CD14-positive monocyte (primary cell): ENCODE measurements around the gene ATF4. TPM values are rescaled to one million over a fixed set of nuclear protein-coding genes. Genes with fewer than 3 reads are reported as not detected.

ENCODE experiments used
- DNase-seq, 3 donors: peaks; one replicate each; pipeline ENCODE4 v3.0.0-alpha.2; 2011 to 2022
- H2AFZ ChIP-seq: 2 replicates; pipeline ENCODE4 v1.6.0; 2012; ENCODE audit warnings: mild to moderate bottlenecking, low read depth, low read length, inconsistent platforms; ENCODE audit not compliant: insufficient read depth, poor library complexity, severe bottlenecking
- H3K27ac ChIP-seq, 2 donors: 1 replicate in 1 of 2; 2 replicates in 1 of 2; pipeline ENCODE4 v1.5.1; 2012 to 2013; ENCODE audit warnings: low read length in 2 of 2, control low read depth in 1 of 2, inconsistent platforms in 1 of 2, low read depth in 1 of 2, mild to moderate bottlenecking in 1 of 2
- H3K27me3 ChIP-seq, 2 donors: one replicate each; pipeline versions ENCODE4 v1.6.0 to v1.6.1; 2011 to 2013; ENCODE audit warnings: low read length in 2 of 2; ENCODE audit not compliant: control insufficient read depth in 2 of 2, insufficient read depth in 2 of 2
- H3K36me3 ChIP-seq, 2 donors: replicated peaks in 1 of 2; 1 replicate in 1 of 2; 2 replicates in 1 of 2; pipeline versions ENCODE4 v1.5.1 to v1.6.1; 2012 to 2013; ENCODE audit warnings: low read length in 2 of 2, control low read depth in 1 of 2, inconsistent platforms in 1 of 2, mild to moderate bottlenecking in 1 of 2; ENCODE audit not compliant: insufficient read depth in 2 of 2, control insufficient read depth in 1 of 2
- H3K4me1 ChIP-seq, 2 donors: 1 replicate in 1 of 2; 2 replicates in 1 of 2; pipeline versions ENCODE4 v1.5.1 to v1.6.1; 2012 to 2013; ENCODE audit warnings: low read length in 2 of 2, control low read depth in 1 of 2, inconsistent platforms in 1 of 2, mild to moderate bottlenecking in 1 of 2, moderate library complexity in 1 of 2; ENCODE audit not compliant: insufficient read depth in 2 of 2, control insufficient read depth in 1 of 2
- H3K4me2 ChIP-seq: replicated peaks from 2 replicates; pipeline ENCODE3; 2012; ENCODE audit warnings: low read length, moderate library complexity, mild to moderate bottlenecking; ENCODE audit not compliant: poor library complexity, severe bottlenecking; ENCODE audit errors: extremely low read depth
- H3K4me3 ChIP-seq, 3 experiments: fragments of 200-600 bp in 1 of 3; sonication (generic) in 1 of 3; replicated peaks in 1 of 3; 1 replicate in 2 of 3; 2 replicates in 1 of 3; pipeline ENCODE4 v1.5.1; 2011 to 2013; ENCODE audit warnings: low read length in 3 of 3, mild to moderate bottlenecking in 3 of 3, control low read depth in 2 of 3, low read depth in 2 of 3, inconsistent platforms in 1 of 3, moderate library complexity in 1 of 3
- H3K79me2 ChIP-seq: 2 replicates; pipeline ENCODE4 v1.6.0; 2012; ENCODE audit warnings: mild to moderate bottlenecking, control low read depth, inconsistent platforms, low read length, moderate library complexity; ENCODE audit not compliant: insufficient read depth
- H3K9ac ChIP-seq: 2 replicates; pipeline ENCODE4 v1.6.0; 2017; ENCODE audit warnings: low read length, mild to moderate bottlenecking; ENCODE audit not compliant: insufficient read depth, poor library complexity, severe bottlenecking
- H3K9me3 ChIP-seq, 2 donors: replicated peaks in 1 of 2; 1 replicate in 1 of 2; 2 replicates in 1 of 2; pipeline versions ENCODE4 v1.5.1 to v1.6.1; 2012 to 2013; ENCODE audit warnings: low read length in 2 of 2, control low read depth in 1 of 2; ENCODE audit not compliant: control insufficient read depth in 1 of 2, insufficient read depth in 1 of 2
- H4K20me1 ChIP-seq: 2 replicates; pipeline ENCODE4 v1.6.0; 2012; ENCODE audit warnings: mild to moderate bottlenecking, low read length, control low read depth, moderate library complexity; ENCODE audit not compliant: insufficient read depth
- H3K27ac Mint-ChIP-seq, 7 donors: one replicate each; pipeline ENCODE4 v1.8.0; 2020; ENCODE audit warnings: mild to moderate bottlenecking in 7 of 7, mixed read lengths in 7 of 7, moderate library complexity in 6 of 7, inconsistent platforms in 2 of 7
- H3K27me3 Mint-ChIP-seq, 3 donors: one replicate each; pipeline ENCODE4 v1.8.0; 2021 to 2022; ENCODE audit warnings: low read depth in 3 of 3, mild to moderate bottlenecking in 3 of 3, mixed read lengths in 3 of 3, moderate library complexity in 3 of 3, inconsistent platforms in 1 of 3
- H3K36me3 Mint-ChIP-seq, 2 donors: one replicate each; pipeline ENCODE4 v1.8.0; 2020; ENCODE audit warnings: mixed read lengths in 2 of 2, inconsistent platforms in 1 of 2, mild to moderate bottlenecking in 1 of 2
- H3K4me1 Mint-ChIP-seq: one replicate; pipeline ENCODE4 v1.8.0; 2020; ENCODE audit warnings: mild to moderate bottlenecking, mixed read lengths
- H3K4me3 Mint-ChIP-seq, 2 donors: one replicate each; pipeline ENCODE4 v1.8.0; 2020; ENCODE audit warnings: mild to moderate bottlenecking in 2 of 2, mixed read lengths in 2 of 2, moderate library complexity in 1 of 2
- H3K9me3 Mint-ChIP-seq, 7 donors: one replicate each; pipeline ENCODE4 v1.8.0; 2020 to 2022; ENCODE audit warnings: mixed read lengths in 7 of 7, mild to moderate bottlenecking in 6 of 7, moderate library complexity in 6 of 7, inconsistent platforms in 2 of 7
- WGBS: methylation state at CpG from one replicate; pipeline ENCODE4 v1.1.5; 2013; ENCODE audit warnings: missing lambda C conversion rate; ENCODE audit not compliant: insufficient coverage; 5-methylcytosine and 5-hydroxymethylcytosine counted together
- intact Hi-C, 2 donors: fragments of 100-400 bp; cut with micrococcal nuclease; formaldehyde crosslinking; loops; one replicate each; pipeline versions ENCODE4 v1.15.0 to v1.15.1; 2023
- polyA plus RNA-seq, 3 donors: library from polyadenylated mRNA; depleted of rRNA in 1 of 3; unstranded in 2 of 3; stranded (reverse) in 1 of 3; fragments of 300-500 nt in 2 of 3; fragments of >200 nt in 1 of 3; fragmentation: Illumina TruSeq in 2 of 3; gene quantifications; 1 replicate in 2 of 3; 2 replicates in 1 of 3; pipeline ENCODE4 v1.2.3, GENCODE V29; 2012 to 2021
- TF ChIP-seq, protein P1 (sequence below): fragments of 200-600 bp; IDR thresholded peaks from one replicate; pipeline ENCODE4 v1.8.0; 2022; ENCODE audit warnings: antibody characterized with exemption, mild to moderate bottlenecking

ATF4 gene
- polyA plus RNA-seq, 3 donors: 55.1 to 606 (median 59.0) TPM

DNA sequence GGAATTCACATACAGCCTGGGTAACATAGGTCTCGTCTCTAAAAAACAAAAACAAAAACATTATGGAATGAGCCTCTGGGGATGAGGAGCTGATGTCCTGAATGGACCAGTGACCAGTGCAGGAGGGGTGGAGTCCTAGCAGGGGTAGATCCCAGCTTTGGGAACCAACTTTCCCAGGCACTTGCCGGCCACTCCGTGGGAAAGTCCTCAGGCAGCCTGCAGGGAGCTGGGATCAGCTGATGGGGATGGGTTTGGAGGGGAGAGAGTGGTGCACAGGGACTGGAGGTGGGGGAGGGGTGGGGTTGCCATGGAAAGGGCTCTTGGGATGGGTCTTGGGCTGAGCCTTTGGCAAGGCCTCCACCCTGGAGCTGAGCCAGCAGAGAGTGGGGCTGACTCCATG lies 44.5 kb upstream of the ATF4 start:
- H3K4me3 Mint-ChIP-seq: no peak overlapping the region
- no peaks in the 10 kb centered on the region for H3K9me3 Mint-ChIP-seq
- no peak overlapping the region for H3K4me3 ChIP-seq
- H3K9me3 ChIP-seq: no peaks in the 10 kb centered on the region
- no peaks in the 10 kb centered on the region for H3K79me2 ChIP-seq
- intact Hi-C loops: no loop called here
- no peak overlapping the region for H3K4me2 ChIP-seq
- 100% methylated on average over 2 of the region's 3 CpGs for WGBS
- no peak overlapping the region for H3K27ac ChIP-seq
- no peak for DNase-seq
- H3K4me1 ChIP-seq: peaks cover 21 to 23% of the 10 kb centered on the region in 2 donors
- H3K36me3 ChIP-seq: no peaks in the 10 kb centered on the region
- H4K20me1 ChIP-seq: no peaks in the 10 kb centered on the region
- H3K9ac ChIP-seq: no peak overlapping the region
- H3K27me3 ChIP-seq: no peaks in the 10 kb centered on the region
- TF ChIP-seq, protein P1, sequence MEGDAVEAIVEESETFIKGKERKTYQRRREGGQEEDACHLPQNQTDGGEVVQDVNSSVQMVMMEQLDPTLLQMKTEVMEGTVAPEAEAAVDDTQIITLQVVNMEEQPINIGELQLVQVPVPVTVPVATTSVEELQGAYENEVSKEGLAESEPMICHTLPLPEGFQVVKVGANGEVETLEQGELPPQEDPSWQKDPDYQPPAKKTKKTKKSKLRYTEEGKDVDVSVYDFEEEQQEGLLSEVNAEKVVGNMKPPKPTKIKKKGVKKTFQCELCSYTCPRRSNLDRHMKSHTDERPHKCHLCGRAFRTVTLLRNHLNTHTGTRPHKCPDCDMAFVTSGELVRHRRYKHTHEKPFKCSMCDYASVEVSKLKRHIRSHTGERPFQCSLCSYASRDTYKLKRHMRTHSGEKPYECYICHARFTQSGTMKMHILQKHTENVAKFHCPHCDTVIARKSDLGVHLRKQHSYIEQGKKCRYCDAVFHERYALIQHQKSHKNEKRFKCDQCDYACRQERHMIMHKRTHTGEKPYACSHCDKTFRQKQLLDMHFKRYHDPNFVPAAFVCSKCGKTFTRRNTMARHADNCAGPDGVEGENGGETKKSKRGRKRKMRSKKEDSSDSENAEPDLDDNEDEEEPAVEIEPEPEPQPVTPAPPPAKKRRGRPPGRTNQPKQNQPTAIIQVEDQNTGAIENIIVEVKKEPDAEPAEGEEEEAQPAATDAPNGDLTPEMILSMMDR: no peak
- H3K27ac Mint-ChIP-seq: no peak overlapping the region
- H3K4me1 Mint-ChIP-seq: peaks cover 20% of the 10 kb centered on the region
- H3K27me3 Mint-ChIP-seq: peaks cover 0 to 2% (median 0%) of the 10 kb centered on the region in 3 donors
- H3K36me3 Mint-ChIP-seq: no peaks in the 10 kb centered on the region
- H2AFZ ChIP-seq: no peak overlapping the region

DNA sequence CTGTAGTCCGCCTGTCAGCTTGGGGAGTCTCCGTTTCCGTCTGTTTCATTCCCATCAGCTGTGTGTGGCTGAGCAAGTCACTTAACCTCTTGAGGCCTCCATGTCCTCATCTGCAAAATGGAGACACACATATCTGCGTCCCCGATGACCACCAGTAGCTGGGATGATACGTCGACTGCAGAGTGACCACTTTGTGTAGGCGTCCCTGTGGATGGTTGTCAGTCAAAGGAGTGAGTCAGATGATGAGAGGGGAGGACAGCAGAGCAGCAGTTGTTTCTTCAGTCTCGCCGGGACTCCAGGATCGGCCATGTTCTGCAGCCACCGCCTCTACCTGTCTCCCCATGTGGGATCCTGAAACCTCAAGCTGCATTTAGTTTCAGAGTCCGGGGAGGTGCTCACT lies 43.7 kb upstream of the ATF4 start:
- Mint-ChIP-seq H3K27me3 (peaks cover 0 to 2% (median 0%) of the 10 kb centered on the region in 3 donors), H3K27ac (no peak overlapping the region), H3K36me3 (no peaks in the 10 kb centered on the region), H3K4me1 (peaks cover 12% of the 10 kb centered on the region), H3K9me3 (no peaks in the 10 kb centered on the region), H3K4me3 (no peak overlapping the region)
- no peak for DNase-seq
- Histone ChIP-seq H2AFZ (no peak overlapping the region), H3K36me3 (no peaks in the 10 kb centered on the region), H3K79me2 (no peaks in the 10 kb centered on the region), H3K4me2 (no peak overlapping the region), H3K4me3 (no peak overlapping the region), H4K20me1 (no peaks in the 10 kb centered on the region), H3K27ac (no peak overlapping the region), H3K9me3 (no peaks in the 10 kb centered on the region), H3K4me1 (peaks cover 13 to 15% of the 10 kb centered on the region in 2 donors), H3K27me3 (no peaks in the 10 kb centered on the region), H3K9ac (no peak overlapping the region)
- intact Hi-C loops: no loop called here
- WGBS: 95% methylated on average over 13 of the region's 13 CpGs
- TF ChIP-seq, protein P1: no peak
